Calu3 (cell line): ENCODE measurements around the gene MAP3K2. TPM values are rescaled to one million over a fixed set of nuclear protein-coding genes. Genes with fewer than 3 reads are reported as not detected.

Source experiments
- BruUV-seq: library from RNA; stranded (reverse); fragments of 400-500 nt; replicated peaks from 2 replicates; lab custom pipeline; 2021; lab: Mats Ljungman, UMichigan
- CTCF ChIA-PET: fragments of 300-600 bp; sonication (Branson Sonifier 250); formaldehyde crosslinking; loops from one replicate; lab custom pipeline; 2022; ENCODE audit warnings: antibody characterized with exemption; lab: Charles Lee
- DNase-seq: peaks from one replicate; pipeline ENCODE4 v3.0.0; 2022
- H3K27ac Mint-ChIP-seq: one replicate; pipeline ENCODE4 v1.8.0; 2022; ENCODE audit warnings: mixed read lengths; ENCODE audit not compliant: unreplicated experiment
- H3K27me3 Mint-ChIP-seq: one replicate; pipeline ENCODE4 v1.8.0; 2022; ENCODE audit warnings: mixed read lengths; ENCODE audit not compliant: unreplicated experiment
- H3K36me3 Mint-ChIP-seq: one replicate; pipeline ENCODE4 v1.8.0; 2022; ENCODE audit warnings: mild to moderate bottlenecking, moderate library complexity, mixed read lengths; ENCODE audit not compliant: insufficient read depth, unreplicated experiment
- H3K4me1 Mint-ChIP-seq: one replicate; pipeline ENCODE4 v1.8.0; 2022; ENCODE audit warnings: mild to moderate bottlenecking, low read depth, mixed read lengths; ENCODE audit not compliant: unreplicated experiment
- H3K4me3 Mint-ChIP-seq: one replicate; pipeline ENCODE4 v1.8.0; 2022; ENCODE audit warnings: mild to moderate bottlenecking, low read depth, moderate library complexity, mixed read lengths; ENCODE audit not compliant: unreplicated experiment
- H3K9me3 Mint-ChIP-seq: one replicate; pipeline ENCODE4 v1.8.0; 2022; ENCODE audit warnings: low read depth, mixed read lengths; ENCODE audit not compliant: unreplicated experiment
- intact Hi-C: fragments of 100-400 bp; cut with micrococcal nuclease; formaldehyde crosslinking; loops from one replicate; pipeline ENCODE4 v1.10.0; 2022; ENCODE audit not compliant: unreplicated experiment
- total RNA-seq: library from RNA; stranded (reverse); gene quantifications from 2 replicates; pipeline ENCODE4 v1.2.3, GENCODE V29; 2022
- TF ChIP-seq, protein P1 (sequence below): fragments of 200-600 bp; IDR thresholded peaks from one replicate; pipeline ENCODE4 v1.8.0; 2022; ENCODE audit warnings: antibody characterized with exemption; ENCODE audit not compliant: unreplicated experiment

The MAP3K2 gene
- total RNA-seq, 1 experiment from 2014 or later: 60.9 TPM

DNA sequence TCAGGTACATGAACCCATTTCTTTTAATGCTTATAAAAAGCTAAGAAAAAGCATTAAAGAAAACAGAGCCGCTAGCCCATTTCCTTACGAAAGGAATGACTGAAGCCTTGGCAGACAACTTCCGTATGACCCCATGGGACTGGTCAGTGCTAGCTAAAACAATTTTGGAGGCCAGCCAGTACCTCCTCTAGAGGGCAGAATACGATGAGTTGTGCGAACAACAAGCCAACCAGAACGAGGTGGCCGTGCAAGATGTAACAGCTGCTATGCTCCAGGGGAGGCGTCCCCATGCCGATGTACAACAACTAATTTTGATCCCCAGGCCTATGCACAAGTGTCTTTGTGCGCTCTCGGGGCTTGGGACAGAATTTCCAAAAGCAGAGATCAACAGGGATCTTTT, 16.7 kb downstream of the MAP3K2 start:
- Mint-ChIP-seq H3K36me3 (no peaks in the 10 kb centered on the region), H3K9me3 (peaks cover 8% of the 10 kb centered on the region), H3K4me1 (peaks cover 7% of the 10 kb centered on the region), H3K27ac (no peak overlapping the region), H3K4me3 (no peak overlapping the region), H3K27me3 (no peaks in the 10 kb centered on the region)
- no peak for DNase-seq
- CTCF ChIA-PET: no interaction called here
- TF ChIP-seq, protein P1, sequence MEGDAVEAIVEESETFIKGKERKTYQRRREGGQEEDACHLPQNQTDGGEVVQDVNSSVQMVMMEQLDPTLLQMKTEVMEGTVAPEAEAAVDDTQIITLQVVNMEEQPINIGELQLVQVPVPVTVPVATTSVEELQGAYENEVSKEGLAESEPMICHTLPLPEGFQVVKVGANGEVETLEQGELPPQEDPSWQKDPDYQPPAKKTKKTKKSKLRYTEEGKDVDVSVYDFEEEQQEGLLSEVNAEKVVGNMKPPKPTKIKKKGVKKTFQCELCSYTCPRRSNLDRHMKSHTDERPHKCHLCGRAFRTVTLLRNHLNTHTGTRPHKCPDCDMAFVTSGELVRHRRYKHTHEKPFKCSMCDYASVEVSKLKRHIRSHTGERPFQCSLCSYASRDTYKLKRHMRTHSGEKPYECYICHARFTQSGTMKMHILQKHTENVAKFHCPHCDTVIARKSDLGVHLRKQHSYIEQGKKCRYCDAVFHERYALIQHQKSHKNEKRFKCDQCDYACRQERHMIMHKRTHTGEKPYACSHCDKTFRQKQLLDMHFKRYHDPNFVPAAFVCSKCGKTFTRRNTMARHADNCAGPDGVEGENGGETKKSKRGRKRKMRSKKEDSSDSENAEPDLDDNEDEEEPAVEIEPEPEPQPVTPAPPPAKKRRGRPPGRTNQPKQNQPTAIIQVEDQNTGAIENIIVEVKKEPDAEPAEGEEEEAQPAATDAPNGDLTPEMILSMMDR: no peak
- BruUV-seq: no TSS peak
- intact Hi-C loops: no loop called here

DNA sequence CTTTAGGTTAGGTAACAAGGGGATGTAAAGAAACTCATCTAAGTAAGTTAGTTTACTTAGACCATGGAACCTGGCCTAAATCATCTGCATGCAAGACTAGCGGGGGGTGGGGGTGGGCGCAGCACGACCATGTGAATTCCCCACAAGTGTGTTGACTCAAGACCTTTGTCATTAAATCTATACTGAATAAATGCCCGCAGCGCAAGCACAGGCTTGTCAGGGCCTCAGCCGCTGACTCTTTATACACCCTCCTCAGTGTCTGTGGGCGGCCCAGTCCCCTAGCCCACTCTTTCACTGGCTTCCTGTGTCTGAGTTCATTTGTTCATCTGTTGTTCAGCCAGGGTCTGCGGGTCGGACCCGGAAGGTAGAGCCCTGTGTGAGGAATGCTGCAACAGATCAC, 17.8 kb downstream of the MAP3K2 start:
- peaks cover 8% of the 10 kb centered on the region for H3K9me3 Mint-ChIP-seq
- no TSS peak for BruUV-seq
- intact Hi-C loops: no loop called here
- H3K27me3 Mint-ChIP-seq: no peaks in the 10 kb centered on the region
- H3K36me3 Mint-ChIP-seq: no peaks in the 10 kb centered on the region
- peaks cover 17% of the 10 kb centered on the region for H3K4me1 Mint-ChIP-seq
- no peak overlapping the region for H3K27ac Mint-ChIP-seq
- no peak for DNase-seq
- TF ChIP-seq, protein P1: no peak
- H3K4me3 Mint-ChIP-seq: no peak overlapping the region
- CTCF ChIA-PET: no interaction called here

DNA sequence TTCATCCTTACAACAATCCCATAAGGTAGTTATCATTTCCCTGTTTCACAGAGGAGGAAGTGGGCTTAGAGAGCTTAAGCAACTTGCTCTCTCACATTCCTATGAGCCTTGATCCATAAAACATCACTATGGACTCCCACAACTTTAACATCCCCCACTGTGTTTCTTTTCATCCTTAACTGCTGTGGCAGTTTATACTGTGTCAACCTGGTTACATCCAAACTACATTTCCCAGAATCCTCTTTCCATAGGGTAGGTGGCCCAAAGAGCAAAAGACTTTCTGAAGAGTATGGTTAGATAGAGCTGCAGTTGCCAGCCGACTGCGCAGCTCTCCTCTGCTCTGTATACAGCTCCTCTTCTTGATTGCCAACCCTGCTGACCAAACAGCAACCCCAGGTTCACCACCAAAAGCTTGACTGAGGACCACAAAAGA, 22.5 kb downstream of the MAP3K2 start:
- CTCF ChIA-PET: interaction anchor here (0.6 to 1.2 kb wide), 5 partner anchors 22 to 50 kb away, joined by 3 to 5 read pairs (median 3); no protein-coding TSS in a partner anchor
- H3K4me1 Mint-ChIP-seq: peaks cover 41% of the 10 kb centered on the region

DNA sequence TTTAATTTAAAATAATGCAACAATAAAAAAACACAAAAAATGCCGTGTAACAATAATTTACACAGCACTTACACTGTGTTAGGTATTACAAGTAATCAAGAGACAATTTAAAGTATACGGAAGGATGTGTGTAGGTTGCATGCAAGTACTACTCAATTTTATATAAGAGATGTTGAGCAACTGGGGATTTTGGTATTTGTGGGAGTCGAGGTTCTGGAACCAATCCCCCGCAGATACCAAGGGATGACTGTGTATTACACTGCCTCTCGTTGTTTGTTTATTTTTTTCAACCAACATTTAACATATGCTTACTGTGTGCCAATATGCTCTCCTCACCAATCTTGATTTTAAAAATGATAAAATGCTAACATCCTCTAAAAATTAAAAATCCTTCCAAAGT, 24.8 kb downstream of the MAP3K2 start:
- intact Hi-C loops: loop anchor here (5.0 kb wide), 1 partner anchor 114 kb away; no protein-coding TSS in a partner anchor
- H3K27me3 Mint-ChIP-seq: no peaks in the 10 kb centered on the region
- H3K4me1 Mint-ChIP-seq: peaks cover 41% of the 10 kb centered on the region
- DNase-seq: no peak
- H3K27ac Mint-ChIP-seq: no peak overlapping the region
- peaks cover 10% of the 10 kb centered on the region for H3K36me3 Mint-ChIP-seq
- CTCF ChIA-PET: no interaction called here
- no TSS peak for BruUV-seq
- H3K9me3 Mint-ChIP-seq: no peaks in the 10 kb centered on the region
- TF ChIP-seq, protein P1: no peak
- H3K4me3 Mint-ChIP-seq: no peak overlapping the region

More for the DNA sequence above, 22.5 kb downstream of the MAP3K2 start:
- H3K36me3 Mint-ChIP-seq: peaks cover 4% of the 10 kb centered on the region
- no peak for DNase-seq
- BruUV-seq: no TSS peak
- no peaks in the 10 kb centered on the region for H3K9me3 Mint-ChIP-seq
- no peaks in the 10 kb centered on the region for H3K27me3 Mint-ChIP-seq
- no peak overlapping the region for H3K27ac Mint-ChIP-seq
- no peak overlapping the region for H3K4me3 Mint-ChIP-seq
- TF ChIP-seq, protein P1: no peak
- intact Hi-C loops: no loop called here
